Pancreas (tissue), 10 donors: ENCODE results near the gene CFAP210. TPM values are rescaled to one million over a fixed set of nuclear protein-coding genes. Genes with fewer than 3 reads are reported as not detected.

Experiments used
- ATAC-seq, 4 donors: fragments of 200-7000 bp; cut with Tn5 transposase; one replicate each; pipeline versions ENCODE4 v1.8.0 to v1.9.1; 2020; ENCODE audit warnings: mild to moderate bottlenecking in 4 of 4, moderate library complexity in 4 of 4
- DNase-seq, 6 donors: peaks; one replicate each; pipeline ENCODE4 v3.0.0-alpha.2; 2020
- FAIRE-seq: peaks from 2 replicates; lab custom pipeline; 2012; peaks lifted over from hg19 to GRCh38; lab: Jason Lieb, UNC
- H3K27ac ChIP-seq, 4 donors: fragments of 200-600 bp; sonication (generic); 1 replicate in 3 of 4; 2 replicates in 1 of 4; pipeline versions ENCODE4 v1.5.0 to v1.8.0; 2020
- H3K27me3 ChIP-seq, 4 donors: fragments of 200-600 bp; one replicate each; pipeline ENCODE4 v1.8.0; 2021
- H3K36me3 ChIP-seq, 3 donors: fragments of 200-600 bp; sonication (generic) in 1 of 3; one replicate each; pipeline versions ENCODE4 v1.5.0 to v1.8.0; 2020 to 2021
- H3K4me1 ChIP-seq, 3 donors: fragments of 200-600 bp; one replicate each; pipeline ENCODE4 v1.8.0; 2021
- H3K4me3 ChIP-seq, 4 donors: fragments of 200-600 bp; sonication (generic) in 2 of 4; one replicate each; pipeline versions ENCODE4 v1.5.0 to v1.8.0; 2020 to 2021
- H3K9me3 ChIP-seq, 4 donors: fragments of 200-600 bp; one replicate each; pipeline ENCODE4 v1.8.0; 2021
- CTCF ChIP-seq, 4 donors: fragments of 200-600 bp; sonication (generic) in 3 of 4; IDR thresholded peaks; one replicate each; pipeline versions ENCODE4 v1.5.0 to v1.8.0; 2021; ENCODE audit warnings: antibody characterized with exemption in 4 of 4
- WGBS, 2 donors: extraction: QIAGEN DNeasy Blood & Tissue Kit; methylation state at CpG; one replicate each; pipeline ENCODE4 v1.1.7; 2013; 5-methylcytosine and 5-hydroxymethylcytosine counted together
- intact Hi-C, 3 donors: fragments of 100-400 bp; cut with DNase I; formaldehyde crosslinking; loops; one replicate each; pipeline versions ENCODE4 v1.11.1 to v1.14.2; 2022
- polyA plus RNA-seq, 2 donors: library from polyadenylated mRNA; stranded (reverse); fragments of 200-250 nt; gene quantifications; one replicate each; pipeline ENCODE4 v1.2.3, GENCODE V29; 2013
- total RNA-seq, 6 donors: library from RNA; stranded (reverse); fragmentation: NEBNext Ultra II Directional in 4 of 6; extraction: Animal tissue kit (Norgen Biotek cat#: 25700) in 4 of 6; gene quantifications; one replicate each; pipeline versions ENCODE4 v1.2.1 to v1.2.4, GENCODE V29; 2021 to 2023
- donor health status: healthy with polysubstance abuse.
- donor health status: DM: no; HTN: no; CAD: no; lungs with moderate emphysema.
- donor health status: DM: no; HTN: no; CAD: no.
- donor health status: control.
- donor health status: control.
- donor health status: Bipolar disorder and iron deficiency.
- donor health status: DM: yes; HTN: yes; CAD: no.
- donor health status: DM: no; HTN: no; CAD: no.
- donor health status: DM: no; HTN: no; CAD: no.
- donor health status: DM: yes; HTN: yes; CAD: no.

CFAP210 gene
- total and polyA plus RNA-seq, 8 donors, result 0.09 to 0.73 (median 0.21) TPM; not detected in 2

DNA sequence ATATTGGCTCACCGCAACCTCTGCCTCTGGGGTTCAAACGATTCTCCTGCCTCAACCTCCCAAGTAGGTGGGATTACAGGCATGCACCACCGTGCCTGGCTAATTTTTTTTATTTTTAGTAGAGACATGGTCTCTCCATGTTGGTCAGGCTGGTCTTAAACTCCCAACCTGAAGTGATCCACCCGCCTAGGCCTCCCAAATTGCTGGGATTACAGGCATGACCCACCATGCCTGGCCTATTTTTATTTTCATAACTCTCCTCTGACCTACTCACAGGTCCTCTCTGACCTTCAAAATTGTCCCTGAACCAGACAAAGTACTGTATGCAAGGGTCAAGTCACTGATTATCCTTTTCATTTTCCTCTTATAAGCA, 23.5 kb upstream of the CFAP210 start:
- intact Hi-C loops, result no loop called here
- H3K4me1 ChIP-seq, result peaks cover 8 to 19% (median 8%) of the 10 kb centered on the region in 3 donors
- ATAC-seq (no peak), DNase-seq (no peak), FAIRE-seq (no peak)
- WGBS, 2 donors, result 59 to 67% methylated on average over 4 of the region's 4 CpGs
- H3K27ac ChIP-seq, result no peak overlapping the region
- H3K9me3 ChIP-seq, result no peaks in the 10 kb centered on the region
- no peak overlapping the region for H3K4me3 ChIP-seq
- TF ChIP-seq CTCF (IDR thresholded peaks at IDR 0.05), result no peak
- H3K36me3 ChIP-seq, result no peaks in the 10 kb centered on the region
- no peaks in the 10 kb centered on the region for H3K27me3 ChIP-seq

DNA sequence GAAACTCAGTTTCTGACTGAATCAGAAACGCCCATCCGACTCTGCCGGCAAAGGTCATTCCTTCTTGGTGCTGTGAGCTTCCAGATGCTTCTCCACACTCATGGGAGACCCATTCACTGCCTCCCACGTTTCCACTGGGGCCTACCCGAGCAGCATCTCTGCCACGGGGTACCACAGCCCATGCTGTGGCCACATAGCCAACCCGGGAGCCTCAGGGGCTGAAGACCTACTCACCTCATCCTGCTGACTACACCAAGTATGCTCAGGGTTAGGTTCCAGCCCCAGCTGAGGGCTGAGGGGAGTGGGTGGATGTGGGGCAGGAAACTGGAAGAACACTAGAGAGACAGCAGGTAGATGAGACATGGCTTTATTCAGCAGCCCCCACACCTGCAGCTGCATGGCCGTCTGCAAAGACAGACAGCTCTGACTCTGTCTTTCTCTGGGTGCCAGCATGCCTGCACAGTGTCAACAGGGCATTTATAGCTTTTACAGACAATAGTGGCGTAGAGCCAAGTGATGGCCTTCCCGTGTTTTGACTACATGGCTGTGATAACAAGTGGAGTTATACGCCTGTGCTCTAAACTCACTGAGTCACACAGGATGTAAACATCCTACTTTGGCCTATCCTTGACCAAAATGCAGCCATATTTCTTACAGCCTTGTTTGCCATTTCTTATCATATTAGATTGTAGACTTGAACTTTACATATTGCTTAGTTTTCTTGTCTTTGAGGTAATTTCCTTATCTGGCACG, 22.9 kb upstream of the CFAP210 start:
- no peak for TF ChIP-seq CTCF (IDR thresholded peaks at IDR 0.05)
- Histone ChIP-seq H3K4me1 (peaks cover 8 to 19% (median 8%) of the 10 kb centered on the region in 3 donors), H3K27me3 (no peaks in the 10 kb centered on the region), H3K9me3 (no peaks in the 10 kb centered on the region), H3K36me3 (no peaks in the 10 kb centered on the region), H3K4me3 (no peak overlapping the region), H3K27ac (no peak overlapping the region)
- ATAC-seq, result no peak
- no peak for DNase-seq
- intact Hi-C loops, result no loop called here
- WGBS, 2 donors, result 62 to 63% methylated on average over 12 of the region's 12 CpGs
- no peak for FAIRE-seq

GRCh38 chr2:169716238-169716886, 22.2 kb upstream of the CFAP210 start:
- Histone ChIP-seq H3K27me3 (no peaks in the 10 kb centered on the region), H3K36me3 (no peaks in the 10 kb centered on the region), H3K27ac (peak overlapping the region in 1 of 4 donors; percentile 68), H3K9me3 (no peaks in the 10 kb centered on the region), H3K4me1 (peaks cover 8 to 19% (median 8%) of the 10 kb centered on the region in 3 donors), H3K4me3 (peak overlapping the region in 1 of 4 donors; percentile 41)
- intact Hi-C loops, result no loop called here
- ATAC-seq, result peak; percentile 62 to 66 (median 65)
- peak in 5 of 6 donors; percentile 21 to 65 (median 42) for DNase-seq
- WGBS, 2 donors, result 21 to 27% methylated on average over 12 of the region's 12 CpGs
- no peak for FAIRE-seq
- no peak for TF ChIP-seq CTCF (IDR thresholded peaks at IDR 0.05)

GRCh38 chr2:169715379-169716237, 21.4 kb upstream of the CFAP210 start:
- Histone ChIP-seq H3K27ac (peak overlapping the region in 3 of 4 donors; percentile 37 to 68 (median 38)), H3K9me3 (no peaks in the 10 kb centered on the region), H3K27me3 (no peaks in the 10 kb centered on the region), H3K36me3 (no peaks in the 10 kb centered on the region), H3K4me3 (peak overlapping the region; percentile 8 to 41 (median 30)), H3K4me1 (peaks cover 8 to 19% (median 8%) of the 10 kb centered on the region in 3 donors)
- intact Hi-C loops, result no loop called here
- FAIRE-seq (no peak), DNase-seq (peak in 4 of 6 donors; percentile 38 to 71 (median 50)), ATAC-seq (peak; percentile 75 to 86 (median 83))
- no peak for TF ChIP-seq CTCF (IDR thresholded peaks at IDR 0.05)
- WGBS, 2 donors, result 8 to 9% methylated on average over 17 of the region's 17 CpGs
